HG02763 (cell line): ENCODE measurements around the gene CDH2.

Experiments
- ATAC-seq: cut with Tn5 transposase; IDR thresholded peaks from one replicate; pipeline ENCODE4 v1.9.1; 2021; ENCODE audit warnings: mild to moderate bottlenecking, moderate library complexity; ENCODE audit not compliant: unreplicated experiment

Gene CDH2

GRCh38 chr18:28045880-28046279 lies 131.1 kb downstream of the CDH2 start:
- no peak for ATAC-seq

DNA sequence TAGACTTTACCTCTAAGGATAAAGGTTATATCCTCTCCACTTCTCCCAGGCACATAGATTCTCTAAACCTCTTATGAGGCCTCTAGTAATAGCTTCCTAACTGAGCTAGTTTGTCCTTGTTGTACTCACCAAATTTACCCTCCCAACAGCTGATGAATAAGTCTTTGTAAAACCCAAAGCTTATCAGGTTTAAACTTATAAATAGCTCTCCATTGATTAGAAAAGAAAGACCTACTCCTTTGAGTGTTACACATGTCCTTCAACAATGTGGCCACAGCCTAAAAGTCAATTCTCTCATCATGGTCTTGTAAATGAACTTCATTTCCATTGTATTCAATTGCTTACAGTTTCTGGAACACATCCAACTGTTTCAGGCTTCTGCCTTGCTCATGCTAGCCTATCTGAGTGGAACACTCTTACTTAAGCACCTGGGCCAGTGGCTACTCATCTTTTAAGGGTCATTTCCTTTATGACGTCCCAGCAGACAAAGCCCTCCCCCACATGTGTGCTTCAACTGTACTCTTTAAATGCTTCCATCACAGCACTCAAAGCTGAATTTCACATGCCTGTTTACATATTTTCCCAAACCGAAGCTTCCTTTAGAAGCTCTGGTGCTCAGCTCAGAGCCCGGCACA lies 131.6 kb downstream of the CDH2 start:
- ATAC-seq = no peak

- no peak for ATAC-seq
These were observed 132.9 kb downstream of the CDH2 start for GRCh38 chr18:28044036-28044435.

- ATAC-seq = no peak
These were observed 133.3 kb downstream of the CDH2 start for GRCh38 chr18:28043631-28044030.

GRCh38 chr18:28041366-28041765 lies 135.6 kb downstream of the CDH2 start:
- no peak for ATAC-seq

- ATAC-seq = no peak
These were observed 136.2 kb downstream of the CDH2 start for GRCh38 chr18:28040716-28041115.

DNA sequence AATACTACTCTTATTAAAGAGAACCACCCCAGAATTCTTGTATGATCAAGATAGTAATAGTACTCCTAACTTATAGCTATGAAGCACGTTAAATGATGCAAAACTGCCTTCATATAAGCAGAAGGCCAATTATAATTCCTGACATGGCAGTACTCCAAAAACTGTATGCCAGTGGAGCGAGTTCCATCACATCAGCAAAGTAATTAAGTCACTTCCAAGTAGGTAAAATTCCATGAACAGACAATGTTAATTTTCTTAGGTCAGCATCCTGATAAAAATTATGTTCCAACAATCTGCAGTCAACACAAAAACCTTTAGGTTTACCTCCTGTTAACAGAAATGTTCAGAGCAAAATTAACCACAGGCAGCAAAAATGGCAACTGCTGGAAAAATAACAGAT lies 136.7 kb downstream of the CDH2 start:
- no peak for ATAC-seq

- no peak for ATAC-seq
These were observed 137.2 kb downstream of the CDH2 start for GRCh38 chr18:28039691-28040090.

GRCh38 chr18:28039078-28039477 lies 137.9 kb downstream of the CDH2 start:
- no peak for ATAC-seq

- no peak for ATAC-seq
These were observed 140.4 kb downstream of the CDH2 start for GRCh38 chr18:28036488-28036887.

- no peak for ATAC-seq
These were observed 142.4 kb downstream of the CDH2 start for GRCh38 chr18:28034567-28034966.

DNA sequence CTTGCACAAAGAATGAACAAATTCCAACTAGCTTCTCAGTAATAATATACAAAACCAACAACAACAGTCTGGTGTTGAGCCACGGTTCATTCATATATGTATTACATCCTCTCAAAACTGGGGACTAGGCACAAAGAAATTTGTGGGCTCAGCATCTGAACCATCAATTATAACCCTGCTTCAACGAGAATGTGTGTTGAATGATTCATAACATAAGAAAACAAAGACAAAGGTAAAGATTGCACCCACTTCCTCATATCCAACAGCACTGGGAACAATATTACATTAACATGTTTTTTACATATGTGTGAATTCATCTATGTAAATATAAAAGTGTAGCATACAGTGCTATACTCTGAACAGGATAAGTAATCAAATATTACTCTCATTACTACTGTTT lies 144.8 kb downstream of the CDH2 start:
- no peak for ATAC-seq

DNA sequence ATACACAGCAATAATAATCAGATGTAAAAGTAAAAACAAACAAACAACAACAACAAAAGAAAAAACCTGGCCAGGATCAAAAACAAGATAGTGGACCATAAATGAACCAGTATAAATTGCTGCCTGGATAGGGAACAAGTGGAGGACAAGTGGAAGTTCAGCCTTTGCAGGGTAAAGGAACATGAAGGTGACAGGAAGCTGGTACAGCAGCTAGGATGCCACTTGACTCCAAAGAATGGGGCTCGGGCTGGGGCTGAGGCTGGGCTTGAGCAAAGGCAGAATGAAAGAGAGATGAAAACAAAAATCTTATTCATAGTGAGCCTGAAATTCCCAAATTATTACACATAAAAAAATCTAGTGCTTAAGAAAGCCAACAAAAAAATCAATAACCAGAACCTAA lies 146.5 kb downstream of the CDH2 start:
- ATAC-seq = no peak

DNA sequence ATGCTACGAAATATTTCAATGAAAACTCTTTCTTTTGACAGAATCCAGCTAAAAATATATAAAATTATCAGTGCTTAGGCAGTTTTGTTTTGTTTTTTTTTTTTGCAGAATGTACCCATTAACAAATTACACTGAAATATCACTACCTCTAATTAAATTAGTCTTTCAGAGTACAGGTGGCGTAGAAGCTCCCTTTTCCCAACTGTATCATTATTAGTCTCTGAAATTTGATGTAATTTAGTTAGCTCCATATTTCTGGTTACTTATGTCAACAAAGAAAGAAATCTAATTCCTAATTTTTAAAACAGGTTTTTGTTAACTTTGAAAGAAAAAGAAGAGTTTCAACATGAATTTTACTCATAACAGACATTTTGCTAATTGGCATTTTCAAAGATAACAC lies 149.2 kb downstream of the CDH2 start:
- no peak for ATAC-seq

GRCh38 chr18:28019425-28020108 lies 157.4 kb downstream of the CDH2 start:
- no peak for ATAC-seq

DNA sequence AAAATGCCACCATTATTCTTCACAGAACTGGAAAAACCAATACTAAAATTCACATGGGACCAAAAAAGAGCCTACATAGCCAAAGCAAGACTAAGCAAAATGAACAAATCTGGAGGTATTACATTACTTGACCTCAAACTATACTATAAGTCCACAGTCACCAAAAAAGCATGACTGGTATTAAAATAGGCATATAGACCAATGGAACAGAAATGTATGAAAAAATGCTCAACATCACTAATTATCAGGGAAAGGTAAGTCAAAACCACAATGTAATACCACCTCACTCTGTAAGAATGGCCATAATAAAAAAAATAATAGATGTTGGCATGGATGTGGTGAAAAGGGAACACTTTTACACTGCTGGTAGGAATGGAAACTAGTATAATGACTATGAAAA lies 158.6 kb downstream of the CDH2 start:
- no peak for ATAC-seq

DNA sequence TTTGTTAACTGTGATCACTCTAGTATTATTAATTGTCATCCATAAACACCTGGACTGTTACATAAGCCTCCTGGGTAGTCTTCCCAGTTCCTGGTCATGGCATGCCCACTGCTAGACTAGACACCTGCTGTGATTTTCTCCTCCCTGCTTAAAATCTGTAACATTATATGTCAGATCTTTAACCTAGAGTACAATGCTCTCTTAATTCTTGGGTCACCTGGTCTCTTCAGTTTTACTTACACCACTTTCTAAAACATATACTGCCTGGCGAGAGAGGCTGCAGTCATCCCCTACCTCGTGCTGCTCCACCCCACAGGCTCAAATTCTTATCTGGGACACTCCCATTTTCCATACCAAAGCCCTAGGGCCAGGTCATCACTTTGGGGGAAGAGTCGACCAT lies 161.3 kb downstream of the CDH2 start:
- no peak for ATAC-seq

DNA sequence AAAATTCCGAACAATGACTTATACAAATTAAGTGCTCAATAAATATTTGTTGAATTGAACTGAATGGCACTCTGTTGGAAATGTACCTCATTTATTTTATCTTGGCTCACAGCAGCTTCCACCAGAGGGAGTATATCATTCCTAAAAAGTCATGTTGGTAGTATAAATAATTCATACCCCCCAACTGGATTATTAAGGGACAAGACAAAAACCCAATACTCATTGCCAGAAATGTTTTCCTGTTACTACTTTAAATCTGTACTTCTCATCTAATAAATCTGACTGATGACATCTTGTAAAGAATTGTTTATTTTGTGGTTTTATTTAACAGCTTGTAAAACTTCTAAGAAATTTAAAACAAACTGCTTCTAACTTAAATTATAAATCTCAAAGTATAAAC lies 163.9 kb downstream of the CDH2 start:
- ATAC-seq = no peak

- ATAC-seq = no peak
These were observed 164.6 kb downstream of the CDH2 start for GRCh38 chr18:28012336-28012735.

DNA sequence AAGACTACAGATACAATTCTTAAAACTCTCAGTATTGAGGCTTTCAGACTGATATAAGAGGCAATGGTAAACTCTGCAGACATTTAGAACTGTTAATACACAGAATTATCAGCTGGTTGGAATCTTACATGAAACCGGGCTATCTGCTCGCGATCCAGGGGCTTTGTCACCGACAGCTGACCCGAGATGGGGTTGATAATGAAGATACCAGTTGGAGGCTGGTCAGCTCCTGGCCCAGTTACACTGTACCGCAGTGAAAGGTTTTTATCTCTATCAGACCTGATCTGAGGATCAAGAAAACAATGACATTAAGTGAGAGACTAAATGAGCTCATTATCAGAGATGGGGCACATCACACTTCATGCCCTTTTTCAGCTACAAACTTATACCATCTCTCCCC lies 167.3 kb downstream of the CDH2 start:
- ATAC-seq = no peak

DNA sequence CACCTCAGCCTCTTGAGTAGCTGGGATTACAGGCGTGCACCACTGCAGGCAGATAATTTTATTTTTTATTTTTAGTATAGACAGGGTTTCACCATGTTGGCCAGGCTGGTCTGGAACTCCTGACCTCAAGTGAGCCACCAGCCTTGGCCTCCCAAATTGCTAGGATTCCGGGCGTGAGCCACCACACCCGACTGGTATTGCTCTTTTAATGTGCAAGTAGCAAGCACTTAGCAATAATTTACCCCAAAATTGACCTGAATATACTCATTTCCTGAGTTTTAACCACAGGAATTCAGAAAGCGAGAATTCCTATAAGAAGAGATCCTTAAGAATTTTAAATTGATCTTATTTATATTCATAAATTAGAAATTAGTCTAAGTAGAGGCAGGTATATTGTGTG lies 169.1 kb downstream of the CDH2 start:
- ATAC-seq = no peak

- ATAC-seq = no peak
These were observed 171.8 kb downstream of the CDH2 start for GRCh38 chr18:28005164-28005563.

DNA sequence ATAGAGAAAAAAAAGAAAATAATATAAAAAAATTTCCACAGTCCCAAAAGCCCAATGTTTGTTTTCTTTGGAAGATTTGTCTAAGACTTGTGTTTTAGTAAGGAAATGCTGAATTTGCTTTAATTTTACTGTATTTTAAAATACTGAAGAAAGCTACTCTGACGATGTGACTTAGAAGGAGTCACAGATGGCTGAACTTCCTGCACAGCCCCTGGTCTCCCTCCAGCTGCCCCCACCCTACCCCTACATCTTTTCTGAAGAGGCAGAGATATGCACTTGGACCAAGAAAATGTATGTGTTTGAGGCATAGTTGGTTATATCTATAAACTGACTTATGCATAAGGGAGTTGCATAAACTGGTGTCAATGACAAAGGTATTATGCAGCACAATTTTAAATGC lies 172.3 kb downstream of the CDH2 start:
- ATAC-seq = no peak
